Mononuclear cell (primary cell): ENCODE data around the gene S1PR3. TPM values are rescaled to one million over a fixed set of nuclear protein-coding genes. Genes with fewer than 3 reads are reported as not detected.

ENCODE experiments used
- H3K27me3 ChIP-seq: 2 replicates; pipeline ENCODE4 v1.6.0; 2011; ENCODE audit warnings: low read length, control low read depth; ENCODE audit not compliant: insufficient read depth
- H3K4me1 ChIP-seq: 2 replicates; pipeline ENCODE4 v1.5.1; 2011; ENCODE audit warnings: mild to moderate bottlenecking, low read length, control low read depth; ENCODE audit not compliant: insufficient read depth
- H3K4me3 ChIP-seq: 2 replicates; pipeline ENCODE4 v1.5.1; 2011; ENCODE audit warnings: mild to moderate bottlenecking, low read length, moderate library complexity
- H3K9me3 ChIP-seq: 2 replicates; pipeline ENCODE4 v1.5.1; 2011; ENCODE audit warnings: low read depth, mild to moderate bottlenecking, control low read depth, low read length
- total RNA-seq: library from RNA; depleted of rRNA; stranded (reverse); fragments of >200 nt; gene quantifications from one replicate; pipeline ENCODE4 v1.2.3, GENCODE V29; 2012

S1PR3 gene
- total RNA-seq, 1 donor: 7.8 TPM

GRCh38 chr9:88994469-88995199 lies 3.4 kb downstream of the S1PR3 start:
- Histone ChIP-seq H3K4me3 (no peak overlapping the region), H3K27me3 (peaks cover 7% of the 10 kb centered on the region), H3K4me1 (peaks cover 39% of the 10 kb centered on the region), H3K9me3 (no peaks in the 10 kb centered on the region)

GRCh38 chr9:88995200-88995577 lies 3.9 kb downstream of the S1PR3 start:
- no peak overlapping the region for H3K4me3 ChIP-seq
- H3K4me1 ChIP-seq: peaks cover 34% of the 10 kb centered on the region
- H3K27me3 ChIP-seq: peaks cover 7% of the 10 kb centered on the region
- no peaks in the 10 kb centered on the region for H3K9me3 ChIP-seq

DNA sequence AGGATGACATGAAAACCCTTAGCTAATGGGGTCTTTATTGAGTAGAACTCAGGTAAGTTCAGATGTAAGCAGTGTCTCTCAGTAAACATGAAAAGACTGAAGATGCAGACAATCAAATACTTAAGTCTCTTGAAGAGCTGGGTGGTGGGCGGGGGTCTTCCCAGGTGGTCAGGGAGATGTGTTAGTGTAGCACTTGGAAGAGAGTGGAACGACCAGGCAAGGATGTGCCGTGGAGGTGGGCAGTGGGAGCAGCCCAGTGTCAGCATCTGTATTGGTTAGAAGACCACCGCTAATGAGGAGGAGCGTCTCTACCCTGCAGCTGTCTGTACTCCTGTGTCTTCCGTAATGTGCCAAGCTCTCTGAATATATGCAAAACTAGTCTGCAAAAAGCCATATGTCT lies 4.4 kb downstream of the S1PR3 start:
- H3K27me3 ChIP-seq: peaks cover 7% of the 10 kb centered on the region
- no peak overlapping the region for H3K4me3 ChIP-seq
- peaks cover 32% of the 10 kb centered on the region for H3K4me1 ChIP-seq
- no peaks in the 10 kb centered on the region for H3K9me3 ChIP-seq

DNA sequence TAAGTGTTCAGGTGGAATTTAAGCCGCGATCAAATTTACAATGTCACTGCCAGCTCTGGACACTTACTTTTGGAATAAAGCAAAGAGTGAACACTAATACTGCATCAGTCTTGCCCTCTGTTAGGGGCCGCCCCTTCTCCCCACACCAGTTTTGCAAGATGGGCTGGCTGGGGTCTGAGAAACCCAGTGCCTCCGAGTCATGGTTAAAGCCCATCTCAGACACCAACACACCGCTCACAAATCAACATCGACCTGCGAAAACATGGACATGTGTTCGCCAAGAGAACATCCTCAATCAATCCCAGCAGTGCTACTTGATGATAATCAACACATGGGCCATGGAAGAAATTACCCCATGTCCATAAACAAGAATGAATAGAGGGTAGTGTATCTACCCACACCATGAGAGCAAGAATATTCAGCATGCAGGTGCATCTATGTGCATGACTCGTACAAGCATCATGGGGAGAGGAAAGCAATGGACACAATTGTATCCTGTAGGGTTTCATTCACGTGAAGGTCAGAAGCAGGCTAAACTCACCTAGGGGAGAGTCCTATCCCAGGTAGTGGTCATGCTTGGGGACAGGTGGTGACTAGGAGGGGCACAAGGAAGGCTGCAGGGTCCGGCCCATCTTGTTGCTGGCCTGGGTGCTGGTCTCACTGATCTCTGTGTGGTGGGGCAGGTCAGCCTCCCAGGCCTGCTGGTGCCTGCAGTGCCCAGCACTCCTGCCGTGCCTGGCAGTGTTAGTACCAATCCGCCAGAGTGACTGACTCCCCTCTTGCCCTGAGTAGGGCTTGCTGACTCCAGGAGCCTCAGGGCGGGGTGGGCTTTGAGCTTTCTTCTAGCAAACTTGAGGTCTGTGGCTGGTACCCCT lies 5.0 kb downstream of the S1PR3 start:
- no peaks in the 10 kb centered on the region for H3K9me3 ChIP-seq
- H3K27me3 ChIP-seq: peaks cover 7% of the 10 kb centered on the region
- peaks cover 35% of the 10 kb centered on the region for H3K4me1 ChIP-seq
- H3K4me3 ChIP-seq: no peak overlapping the region

GRCh38 chr9:88996921-88997235 lies 5.6 kb downstream of the S1PR3 start:
- Histone ChIP-seq H3K4me3 (no peak overlapping the region), H3K27me3 (peaks cover 7% of the 10 kb centered on the region), H3K9me3 (no peaks in the 10 kb centered on the region), H3K4me1 (peaks cover 30% of the 10 kb centered on the region)

GRCh38 chr9:88997646-88998045 lies 6.4 kb downstream of the S1PR3 start:
- H3K27me3 ChIP-seq: peaks cover 4% of the 10 kb centered on the region

DNA sequence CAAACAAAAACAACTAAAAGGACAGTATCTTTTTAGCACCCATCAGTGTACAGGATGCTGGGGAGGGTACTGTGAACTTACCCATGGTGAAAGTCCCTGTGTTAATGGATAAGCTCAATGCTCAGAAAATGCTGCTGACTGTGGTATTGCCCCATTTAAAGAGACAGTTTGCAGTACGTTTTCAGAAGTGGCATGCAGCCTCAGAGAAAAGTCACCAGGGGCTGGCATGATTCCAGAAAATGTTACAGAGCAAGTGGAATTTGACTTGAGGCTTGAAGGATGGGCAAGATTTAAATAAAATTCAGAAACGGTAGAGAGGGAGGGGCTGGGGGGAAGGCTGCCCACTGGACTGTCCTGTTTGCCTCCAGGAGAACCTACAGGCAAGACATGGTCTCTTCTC lies 7.2 kb downstream of the S1PR3 start:
- H3K4me1 ChIP-seq: peaks cover 21% of the 10 kb centered on the region
- H3K4me3 ChIP-seq: no peak overlapping the region
- no peaks in the 10 kb centered on the region for H3K27me3 ChIP-seq
- no peaks in the 10 kb centered on the region for H3K9me3 ChIP-seq

More at GRCh38 chr9:88997646-88998045, 6.4 kb downstream of the S1PR3 start:
- Histone ChIP-seq H3K9me3 (no peaks in the 10 kb centered on the region), H3K4me1 (peaks cover 23% of the 10 kb centered on the region), H3K4me3 (no peak overlapping the region)

DNA sequence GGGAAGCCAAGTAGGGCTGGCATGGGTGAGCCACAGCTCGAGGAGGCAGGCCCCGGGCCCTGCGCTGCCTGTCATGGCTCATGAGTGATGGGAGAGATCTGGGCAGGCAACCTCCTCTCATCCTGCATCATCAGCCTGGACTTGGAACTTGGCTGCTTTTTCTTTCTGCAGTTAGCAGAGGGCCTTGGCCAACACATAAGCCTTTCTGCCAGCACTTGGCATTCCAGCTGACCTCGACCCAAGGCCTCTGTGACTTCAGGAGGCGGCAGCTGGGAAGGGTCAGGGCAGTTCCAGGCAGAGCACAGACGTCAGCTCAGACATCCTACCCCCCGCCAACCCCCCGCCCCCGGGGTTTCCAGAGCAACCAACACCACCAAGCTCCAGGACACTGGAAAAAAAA lies 7.6 kb downstream of the S1PR3 start:
- H3K4me1 ChIP-seq: peaks cover 19% of the 10 kb centered on the region
- H3K9me3 ChIP-seq: no peaks in the 10 kb centered on the region
- no peak overlapping the region for H3K4me3 ChIP-seq
- no peaks in the 10 kb centered on the region for H3K27me3 ChIP-seq

GRCh38 chr9:89000371-89000781 lies 9.1 kb downstream of the S1PR3 start:
- H3K4me1 ChIP-seq: peaks cover 9% of the 10 kb centered on the region
- H3K9me3 ChIP-seq: no peaks in the 10 kb centered on the region
- H3K27me3 ChIP-seq: no peaks in the 10 kb centered on the region
- H3K4me3 ChIP-seq: no peak overlapping the region

- Histone ChIP-seq H3K4me3 (no peak overlapping the region), H3K27me3 (no peaks in the 10 kb centered on the region), H3K9me3 (no peaks in the 10 kb centered on the region), H3K4me1 (peaks cover 9% of the 10 kb centered on the region)
Measured at GRCh38 chr9:89000973-89001916, 10.0 kb downstream of the S1PR3 start.

GRCh38 chr9:89001917-89002540 lies 10.8 kb downstream of the S1PR3 start:
- no peak overlapping the region for H3K4me3 ChIP-seq
- no peaks in the 10 kb centered on the region for H3K9me3 ChIP-seq
- no peaks in the 10 kb centered on the region for H3K27me3 ChIP-seq
- peaks cover 9% of the 10 kb centered on the region for H3K4me1 ChIP-seq

DNA sequence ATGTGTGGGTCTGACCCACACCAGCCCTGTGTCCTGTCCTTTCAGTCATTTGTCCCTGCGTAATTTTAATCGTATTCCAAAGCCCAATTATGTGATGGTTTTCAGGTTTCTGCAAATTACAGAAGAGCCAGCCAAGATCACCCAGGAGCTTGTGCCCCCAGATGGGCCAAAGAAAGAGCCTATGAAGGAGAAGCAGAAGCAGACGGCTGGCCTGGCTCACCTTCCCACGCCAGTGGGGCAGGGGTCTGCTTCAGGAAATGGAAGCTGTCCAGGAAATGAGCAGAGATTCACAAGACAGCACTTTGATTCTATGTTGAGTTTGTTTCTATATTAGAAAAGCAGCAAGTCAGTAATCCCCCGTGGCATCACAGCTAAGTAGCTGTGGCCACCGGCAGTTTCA lies 11.7 kb downstream of the S1PR3 start:
- Histone ChIP-seq H3K9me3 (no peaks in the 10 kb centered on the region), H3K27me3 (no peaks in the 10 kb centered on the region), H3K4me3 (no peak overlapping the region), H3K4me1 (peaks cover 9% of the 10 kb centered on the region)

GRCh38 chr9:89005323-89005722 lies 14.1 kb downstream of the S1PR3 start:
- Histone ChIP-seq H3K9me3 (no peaks in the 10 kb centered on the region), H3K4me3 (no peak overlapping the region), H3K27me3 (no peaks in the 10 kb centered on the region), H3K4me1 (peaks cover 19% of the 10 kb centered on the region)

GRCh38 chr9:89006267-89006666 lies 15.0 kb downstream of the S1PR3 start:
- Histone ChIP-seq H3K4me1 (peaks cover 10% of the 10 kb centered on the region), H3K27me3 (no peaks in the 10 kb centered on the region), H3K9me3 (no peaks in the 10 kb centered on the region), H3K4me3 (no peak overlapping the region)
